ENCODE measurements around the gene ARID2.
A peak's percentile ranks its signal among the peaks of the same experiment; 100 is the strongest.

The ARID2 gene

DNA sequence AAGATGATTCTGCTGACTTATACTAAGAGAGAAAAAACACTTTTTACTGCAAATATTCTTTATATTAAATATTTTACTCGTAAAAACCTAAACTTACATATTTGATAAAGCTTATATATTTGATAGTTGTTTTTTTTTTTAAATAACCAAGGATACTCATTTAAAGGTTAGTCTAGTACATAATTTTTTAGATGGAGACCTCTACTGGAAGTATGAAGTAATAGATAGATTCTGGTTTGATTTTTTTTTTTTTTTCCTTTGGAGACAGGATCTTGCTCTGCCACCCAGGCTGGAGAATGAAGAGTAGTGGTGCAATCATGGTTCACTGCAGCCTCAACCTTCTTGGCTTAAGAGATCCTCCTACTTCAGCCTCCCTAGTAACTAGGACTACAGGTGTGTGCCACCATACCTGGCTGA lies 16.4 kb downstream of the ARID2 start:
- in situ Hi-C loops (cut with HindIII; ENCODE audit: low sequenced_read_pairs), result no loop called here
- no peak for DNase-seq (ENCODE audit: low read depth)
- no peak overlapping the region for H3K4me3 ChIP-seq (ENCODE audit: low read depth, low read length)
- TF ChIP-seq, protein P1, sequence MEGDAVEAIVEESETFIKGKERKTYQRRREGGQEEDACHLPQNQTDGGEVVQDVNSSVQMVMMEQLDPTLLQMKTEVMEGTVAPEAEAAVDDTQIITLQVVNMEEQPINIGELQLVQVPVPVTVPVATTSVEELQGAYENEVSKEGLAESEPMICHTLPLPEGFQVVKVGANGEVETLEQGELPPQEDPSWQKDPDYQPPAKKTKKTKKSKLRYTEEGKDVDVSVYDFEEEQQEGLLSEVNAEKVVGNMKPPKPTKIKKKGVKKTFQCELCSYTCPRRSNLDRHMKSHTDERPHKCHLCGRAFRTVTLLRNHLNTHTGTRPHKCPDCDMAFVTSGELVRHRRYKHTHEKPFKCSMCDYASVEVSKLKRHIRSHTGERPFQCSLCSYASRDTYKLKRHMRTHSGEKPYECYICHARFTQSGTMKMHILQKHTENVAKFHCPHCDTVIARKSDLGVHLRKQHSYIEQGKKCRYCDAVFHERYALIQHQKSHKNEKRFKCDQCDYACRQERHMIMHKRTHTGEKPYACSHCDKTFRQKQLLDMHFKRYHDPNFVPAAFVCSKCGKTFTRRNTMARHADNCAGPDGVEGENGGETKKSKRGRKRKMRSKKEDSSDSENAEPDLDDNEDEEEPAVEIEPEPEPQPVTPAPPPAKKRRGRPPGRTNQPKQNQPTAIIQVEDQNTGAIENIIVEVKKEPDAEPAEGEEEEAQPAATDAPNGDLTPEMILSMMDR (IDR thresholded peaks at IDR 0.05; ENCODE audit: low read depth, low read length, missing control alignments), result peak; percentile 26

DNA sequence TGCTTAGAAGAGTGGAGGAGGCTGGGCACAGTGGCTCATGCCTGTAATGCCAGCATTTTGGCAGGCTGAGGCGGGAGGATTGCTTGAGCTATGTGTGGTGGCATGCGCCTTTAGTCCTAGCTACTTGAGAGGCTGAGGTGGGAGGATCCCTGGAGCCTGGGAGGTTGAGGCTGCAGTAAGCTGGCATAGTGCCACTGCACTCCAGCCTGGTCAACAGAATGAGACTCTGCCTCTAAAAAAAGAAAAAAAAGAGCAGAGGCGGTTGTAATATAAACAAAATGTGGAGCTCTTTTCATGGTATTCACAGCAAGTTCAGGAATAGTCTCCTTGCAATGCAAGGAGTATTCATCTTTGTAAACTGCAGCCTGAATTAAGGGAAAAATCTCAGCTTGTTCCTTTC lies 27.2 kb downstream of the ARID2 start:
- no peak for DNase-seq (ENCODE audit: low read depth)
- TF ChIP-seq, protein P1 (IDR thresholded peaks at IDR 0.05; ENCODE audit: low read depth, low read length, missing control alignments), result no peak
- H3K4me3 ChIP-seq (ENCODE audit: low read depth, low read length), result no peak overlapping the region
- in situ Hi-C loops (cut with HindIII; ENCODE audit: low sequenced_read_pairs), result no loop called here

DNA sequence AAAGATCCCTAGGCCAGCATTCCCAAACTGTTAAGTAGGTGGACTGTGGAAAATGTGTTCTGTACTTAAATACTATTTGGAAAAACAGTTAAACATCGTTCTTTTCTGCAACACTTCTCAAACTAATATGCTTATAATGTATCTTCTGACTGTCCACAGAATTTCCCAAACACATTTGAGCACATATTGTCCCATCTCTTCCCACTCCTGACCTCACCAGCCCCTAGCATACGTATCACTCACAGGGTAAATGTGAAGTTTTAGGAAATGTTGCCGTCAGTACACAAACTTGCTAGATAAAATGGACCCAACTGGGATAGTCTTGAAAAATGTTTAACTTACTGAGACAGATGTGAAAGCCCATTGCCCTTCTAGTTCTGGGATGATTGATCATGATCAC lies 27.7 kb downstream of the ARID2 start:
- in situ Hi-C loops (cut with HindIII; ENCODE audit: low sequenced_read_pairs), result no loop called here
- DNase-seq (ENCODE audit: low read depth), result no peak
- TF ChIP-seq, protein P1 (IDR thresholded peaks at IDR 0.05; ENCODE audit: low read depth, low read length, missing control alignments), result no peak
- no peak overlapping the region for H3K4me3 ChIP-seq (ENCODE audit: low read depth, low read length)

DNA sequence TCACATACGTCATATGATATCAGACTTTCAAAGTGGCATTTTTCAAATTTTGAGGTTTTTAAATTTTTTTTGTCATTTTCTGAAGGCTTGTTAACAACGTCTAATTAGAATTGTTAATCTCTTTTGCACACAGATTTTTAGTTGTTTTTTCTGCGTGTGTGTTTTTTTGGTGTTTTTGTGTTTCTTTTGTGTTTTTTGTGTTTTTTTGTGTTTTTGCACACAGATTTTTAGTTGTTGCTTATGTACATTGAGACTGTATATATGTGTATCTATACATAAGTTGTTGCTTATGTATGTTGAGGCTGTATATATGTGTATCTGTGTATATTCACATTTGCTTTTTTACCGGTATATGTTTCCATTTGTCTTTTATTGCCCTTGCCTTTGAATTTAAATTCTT lies 30.8 kb downstream of the ARID2 start:
- in situ Hi-C loops (cut with HindIII; ENCODE audit: low sequenced_read_pairs), result no loop called here
- H3K4me3 ChIP-seq (ENCODE audit: low read depth, low read length), result no peak overlapping the region
- DNase-seq (ENCODE audit: low read depth), result no peak
- TF ChIP-seq, protein P1 (IDR thresholded peaks at IDR 0.05; ENCODE audit: low read depth, low read length, missing control alignments), result no peak

DNA sequence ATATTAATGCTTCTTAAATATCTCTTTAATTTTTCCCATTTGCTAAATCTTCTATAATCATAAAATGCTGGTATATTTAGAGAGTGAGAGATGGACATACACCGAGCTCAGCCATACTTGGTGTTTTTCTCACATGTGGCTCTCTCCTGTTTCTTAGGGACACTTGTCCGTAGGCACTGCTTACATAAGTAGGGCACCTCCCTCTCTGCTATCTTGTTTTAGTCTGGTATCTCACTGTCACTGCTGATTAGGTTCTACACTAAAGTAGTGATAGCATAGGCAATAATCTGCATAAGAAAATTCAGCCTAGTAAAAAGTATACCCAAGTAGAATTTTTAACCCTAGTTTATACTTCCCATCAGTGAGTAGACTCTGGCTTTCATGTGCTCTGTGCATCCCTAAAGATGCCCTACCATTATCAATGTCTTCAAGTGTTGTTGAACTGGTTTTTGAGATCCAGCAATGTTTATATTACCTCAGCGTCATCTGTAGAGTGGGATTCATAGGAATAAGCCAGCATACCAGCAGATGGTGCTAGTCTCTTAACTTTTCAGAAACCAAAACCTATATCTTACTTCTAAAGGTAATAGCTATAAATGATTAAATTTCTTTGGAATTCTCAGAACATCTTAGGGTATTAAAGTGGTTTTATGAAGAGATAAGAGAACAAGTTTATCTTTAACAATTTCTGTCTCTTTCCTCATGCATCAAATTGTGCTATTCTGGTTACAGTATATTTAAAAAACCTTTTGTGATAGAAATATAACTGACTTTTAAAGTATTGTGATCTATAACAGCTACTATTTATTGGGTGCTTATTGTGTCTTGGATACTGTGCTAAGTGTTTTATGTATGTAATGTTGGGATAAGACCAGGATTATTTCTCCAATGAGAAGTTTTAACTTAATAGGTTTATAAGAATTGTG lies 32.9 kb downstream of the ARID2 start:
- H3K4me3 ChIP-seq (ENCODE audit: low read depth, low read length), result no peak overlapping the region
- in situ Hi-C loops (cut with HindIII; ENCODE audit: low sequenced_read_pairs), result no loop called here
- DNase-seq (ENCODE audit: low read depth), result peak; percentile 50
- TF ChIP-seq, protein P1 (IDR thresholded peaks at IDR 0.05; ENCODE audit: low read depth, low read length, missing control alignments), result peak; percentile 72

DNA sequence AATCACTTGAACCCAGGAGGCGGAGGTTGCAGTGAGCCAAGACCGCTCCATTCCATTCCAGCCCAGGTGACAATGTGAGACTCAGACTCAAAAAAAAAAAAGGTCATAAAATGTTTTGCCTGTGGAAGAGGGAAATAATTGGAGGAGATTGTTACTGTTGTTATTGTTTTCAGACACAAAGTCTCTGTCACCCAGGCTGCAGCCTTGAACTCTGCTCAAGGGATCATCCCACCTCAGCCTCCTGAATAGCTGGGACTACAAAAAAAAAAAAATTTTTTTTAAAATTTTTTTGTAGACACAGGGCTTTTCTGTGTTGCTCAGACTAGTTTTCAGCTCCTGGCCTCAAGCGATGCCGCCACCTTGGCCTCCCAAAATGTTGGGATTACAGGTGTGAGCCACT lies 33.9 kb downstream of the ARID2 start:
- H3K4me3 ChIP-seq (ENCODE audit: low read depth, low read length), result no peak overlapping the region
- no peak for DNase-seq (ENCODE audit: low read depth)
- TF ChIP-seq, protein P1 (IDR thresholded peaks at IDR 0.05; ENCODE audit: low read depth, low read length, missing control alignments), result no peak
- in situ Hi-C loops (cut with HindIII; ENCODE audit: low sequenced_read_pairs), result no loop called here

Measured in astrocyte of the cerebellum (primary cell).